Psoas muscle (tissue), 8 donors: ENCODE measurements around the gene SORL1. TPM values are rescaled to one million over a fixed set of nuclear protein-coding genes. Genes with fewer than 3 reads are reported as not detected.

Experiments
- ATAC-seq, 4 donors: fragments of 200-7000 bp; cut with Tn5 transposase; one replicate each; pipeline ENCODE4 v1.9.1; 2020; ENCODE audit warnings: moderate library complexity in 3 of 4, mild to moderate bottlenecking in 2 of 4
- DNase-seq, 2 donors: peaks; one replicate each; pipeline ENCODE4 v3.0.0-alpha.2; 2020
- H3K27ac ChIP-seq: fragments of 200-600 bp; one replicate; pipeline ENCODE4 v1.8.0; 2022
- H3K27me3 ChIP-seq, 3 donors: fragments of 200-600 bp in 1 of 3; one replicate each; pipeline versions ENCODE4 v1.6.1 to v1.8.0; 2013 to 2022; ENCODE audit warnings: low read length in 2 of 3, mild to moderate bottlenecking in 2 of 3, moderate library complexity in 1 of 3; ENCODE audit not compliant: insufficient read depth in 3 of 3
- H3K36me3 ChIP-seq, 2 donors: fragments of 200-600 bp in 1 of 2; one replicate each; pipeline versions ENCODE4 v1.6.1 to v1.8.0; 2013 to 2022; ENCODE audit warnings: low read depth in 1 of 2, mild to moderate bottlenecking in 1 of 2, moderate library complexity in 1 of 2; ENCODE audit not compliant: insufficient read depth in 1 of 2
- H3K4me1 ChIP-seq: fragments of 200-600 bp; one replicate; pipeline ENCODE4 v1.8.0; 2022
- H3K4me3 ChIP-seq: fragments of 200-600 bp; one replicate; pipeline ENCODE4 v1.8.0; 2022; ENCODE audit warnings: mild to moderate bottlenecking
- H3K9me3 ChIP-seq: fragments of 200-600 bp; one replicate; pipeline ENCODE4 v1.8.0; 2022
- CTCF ChIP-seq: fragments of 200-600 bp; IDR thresholded peaks from one replicate; pipeline ENCODE4 v1.8.0; 2022; ENCODE audit warnings: antibody characterized with exemption
- WGBS, 3 donors: extraction: QIAGEN DNeasy Blood & Tissue Kit; methylation state at CpG; one replicate each; pipeline versions ENCODE4 v1.1.6 to v1.1.7; 2013; 5-methylcytosine and 5-hydroxymethylcytosine counted together
- intact Hi-C, 2 donors: fragments of 100-400 bp; cut with DNase I; formaldehyde crosslinking; loops; one replicate each; pipeline versions ENCODE4 v1.11.0 to v1.14.2; 2022
- polyA plus RNA-seq, 3 donors: library from polyadenylated mRNA; stranded (reverse); fragments of 200-250 nt; gene quantifications; one replicate each; pipeline ENCODE4 v1.2.3, GENCODE V29; 2013
- total RNA-seq, 4 donors: library from RNA; stranded (reverse); fragmentation: NEBNext Ultra II Directional in 2 of 4; extraction: Animal tissue kit (Norgen Biotek cat#: 25700) in 2 of 4; gene quantifications; one replicate each; pipeline versions ENCODE4 v1.2.1 to v1.2.4, GENCODE V29; 2021 to 2023
- donor health status: healthy with polysubstance abuse.
- donor health status: DM: no; HTN: no; CAD: no; lungs with moderate emphysema.
- donor health status: Bipolar disorder and iron deficiency.
- donor health status: healthy.
- donor health status: DM: yes; HTN: yes; CAD: no.
- donor health status: DM: no; HTN: no; CAD: no.
- donor health status: DM: no; HTN: no; CAD: no.
- donor health status: DM: yes; HTN: yes; CAD: no.

Gene SORL1
- total and polyA plus RNA-seq, 7 donors: 0.07 to 3.3 (median 1.5) TPM

DNA sequence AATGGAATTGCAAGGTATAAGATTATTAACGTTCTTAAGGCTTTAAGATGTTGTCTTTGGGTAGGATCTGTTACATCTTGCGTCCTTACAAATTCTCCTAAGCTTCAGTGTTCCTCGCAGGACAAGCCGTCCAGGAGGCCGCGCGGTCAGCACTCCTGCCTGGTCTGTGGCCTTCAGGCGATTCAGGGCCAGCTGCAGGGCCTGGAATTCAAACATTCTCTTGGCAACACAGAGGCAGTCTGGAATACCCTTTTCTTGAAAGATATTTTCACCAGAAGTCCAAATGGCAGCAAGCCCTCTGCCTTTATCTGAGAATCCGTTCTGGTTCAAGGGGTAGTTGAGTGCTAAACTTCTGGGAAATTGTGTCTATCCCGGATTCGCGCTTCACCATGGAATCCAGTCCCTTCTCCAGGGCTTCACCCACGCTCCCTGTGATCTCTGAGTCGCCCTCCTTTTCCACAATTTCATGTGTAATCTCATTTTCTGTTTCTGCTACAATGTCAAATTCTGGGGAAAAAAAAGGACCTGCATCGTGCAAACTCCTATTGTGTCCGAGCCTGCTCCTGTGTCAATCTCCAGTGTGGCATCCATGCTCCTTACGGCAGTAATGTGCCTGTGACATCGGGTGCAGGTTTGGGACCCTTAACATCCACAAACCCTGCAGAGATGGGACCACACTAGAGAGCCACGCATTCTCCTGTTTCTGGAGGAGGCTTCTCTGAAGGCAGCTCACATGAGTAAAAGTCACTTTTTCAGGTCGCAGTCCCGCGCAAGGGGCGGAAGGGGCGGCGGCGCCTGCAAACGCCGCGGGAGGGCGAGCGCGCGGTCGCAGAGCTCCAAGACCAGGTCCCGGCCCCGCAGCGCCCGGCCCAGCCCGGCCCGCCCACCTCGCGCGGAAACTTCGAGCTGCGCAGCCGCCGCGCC lies 25.4 kb upstream of the SORL1 start:
- no peaks in the 10 kb centered on the region for H3K9me3 ChIP-seq
- peak; percentile 43 to 62 for DNase-seq
- H3K27me3 ChIP-seq: peaks cover 0 to 14% (median 2%) of the 10 kb centered on the region in 3 donors
- TF ChIP-seq CTCF: no peak
- WGBS, 3 donors: 18 to 22% (median 21%) methylated on average over 37 to 48 of the region's 48 CpGs
- no peak overlapping the region for H3K27ac ChIP-seq
- no peaks in the 10 kb centered on the region for H3K4me1 ChIP-seq
- peak overlapping the region; percentile 54 for H3K4me3 ChIP-seq
- peak in 3 of 4 donors; percentile 62 to 85 (median 65) for ATAC-seq
- intact Hi-C loops: no loop called here
- no peaks in the 10 kb centered on the region for H3K36me3 ChIP-seq

- Histone ChIP-seq H3K9me3 (no peaks in the 10 kb centered on the region), H3K36me3 (no peaks in the 10 kb centered on the region), H3K4me1 (no peaks in the 10 kb centered on the region), H3K27me3 (peaks cover 0 to 14% (median 2%) of the 10 kb centered on the region in 3 donors), H3K4me3 (peak overlapping the region; percentile 54), H3K27ac (no peak overlapping the region)
- ATAC-seq (no peak), DNase-seq (no peak)
- no peak for TF ChIP-seq CTCF
- intact Hi-C loops: no loop called here
- 12 to 14% (median 13%) methylated on average over 8 of the region's 8 CpGs for WGBS, 3 donors
These were observed 24.7 kb upstream of the SORL1 start for GRCh38 chr11:121427400-121427744.

DNA sequence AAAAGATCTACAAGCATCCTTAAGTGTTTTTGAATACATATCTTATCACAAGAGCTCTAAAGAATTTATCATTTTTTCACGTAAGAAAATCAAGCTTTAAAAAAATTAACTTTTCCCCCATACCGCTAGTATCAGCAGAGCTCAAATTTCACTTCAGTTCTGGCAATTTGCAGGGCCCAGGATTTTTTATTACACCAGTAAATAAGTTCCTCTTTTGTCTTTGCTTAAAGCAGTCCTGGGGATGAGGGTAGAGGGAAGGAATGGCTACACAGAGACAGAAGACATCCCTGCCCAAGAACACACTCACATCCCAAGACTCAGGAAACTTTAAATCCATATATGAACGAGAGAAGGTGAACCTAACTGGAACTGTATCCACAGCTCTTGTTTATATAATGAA lies 22.6 kb upstream of the SORL1 start:
- H3K4me1 ChIP-seq: no peaks in the 10 kb centered on the region
- intact Hi-C loops: no loop called here
- H3K9me3 ChIP-seq: no peaks in the 10 kb centered on the region
- H3K27me3 ChIP-seq: peaks cover 0 to 8% (median 2%) of the 10 kb centered on the region in 3 donors
- no peak overlapping the region for H3K4me3 ChIP-seq
- DNase-seq: no peak
- no peak overlapping the region for H3K27ac ChIP-seq
- no peak for ATAC-seq
- 36 to 52% (median 41%) methylated on average over 3 of the region's 3 CpGs for WGBS, 3 donors
- TF ChIP-seq CTCF: no peak
- H3K36me3 ChIP-seq: no peaks in the 10 kb centered on the region

GRCh38 chr11:121431820-121432526 lies 20.1 kb upstream of the SORL1 start:
- DNase-seq: no peak
- no peak for TF ChIP-seq CTCF
- H3K4me1 ChIP-seq: no peaks in the 10 kb centered on the region
- H3K4me3 ChIP-seq: no peak overlapping the region
- WGBS, 3 donors: 87 to 88% (median 88%) methylated on average over 4 of the region's 4 CpGs
- no peaks in the 10 kb centered on the region for H3K9me3 ChIP-seq
- H3K27ac ChIP-seq: no peak overlapping the region
- intact Hi-C loops: no loop called here
- ATAC-seq: no peak
- H3K27me3 ChIP-seq: peaks cover 0 to 2% (median 0%) of the 10 kb centered on the region in 3 donors
- no peaks in the 10 kb centered on the region for H3K36me3 ChIP-seq
